ENCODE results near the gene DDX6. TPM values are rescaled to one million over a fixed set of nuclear protein-coding genes. Genes with fewer than 3 reads are reported as not detected.
A peak's percentile ranks its signal among the peaks of the same experiment; 100 is the strongest.

The DDX6 gene
- total RNA-seq, 1 donor from 2014 or later = 332 TPM

DNA sequence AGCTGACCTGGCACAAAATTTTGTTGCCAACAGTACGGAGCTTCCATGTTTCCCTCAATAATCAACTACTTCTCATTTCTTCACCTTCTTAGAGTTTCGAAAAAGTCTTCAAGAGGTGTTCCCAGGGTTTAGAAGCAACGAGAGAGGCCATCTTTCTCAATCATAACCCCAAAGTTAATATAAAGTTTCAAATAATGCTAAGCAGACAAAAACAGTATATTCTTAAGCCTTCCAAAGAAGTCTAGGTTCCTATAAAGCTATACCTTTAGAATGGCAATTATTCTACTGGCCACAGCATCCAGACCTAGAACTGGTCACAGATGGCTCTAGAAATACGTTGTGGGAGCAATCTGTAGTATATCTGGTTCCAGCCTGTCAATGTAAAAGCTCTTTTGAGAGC is 16.9 kb downstream of the DDX6 start:
- DNase-seq (ENCODE audit: low spot score) = no peak
- H3F3A ChIP-seq (ENCODE audit: low read depth) = peaks cover 27% of the 10 kb centered on the region
- peaks cover 24% of the 10 kb centered on the region for H3K4me1 ChIP-seq
- H3K4me1 Mint-ChIP-seq = peaks cover 20% of the 10 kb centered on the region
- H3K36me3 Mint-ChIP-seq = peaks cover 33% of the 10 kb centered on the region
- peaks cover 98% of the 10 kb centered on the region for H4K20me1 ChIP-seq (ENCODE audit: low read depth)
- H3K9me3 Mint-ChIP-seq = no peaks in the 10 kb centered on the region
- H3K36me3 ChIP-seq = peaks cover 15% of the 10 kb centered on the region
- H3K4me3 ChIP-seq = no peak overlapping the region
- peaks cover 100% of the 10 kb centered on the region for H3K79me2 ChIP-seq (ENCODE audit: low read depth)
- H3K27me3 Mint-ChIP-seq (ENCODE audit: insufficient read depth, low read depth) = peaks cover 6% of the 10 kb centered on the region
- H3K9me3 ChIP-seq (ENCODE audit: low read depth) = no peaks in the 10 kb centered on the region
- H3K4me2 ChIP-seq = no peak overlapping the region
- H3K27me3 ChIP-seq = no peaks in the 10 kb centered on the region
- TF ChIP-seq, protein P1, sequence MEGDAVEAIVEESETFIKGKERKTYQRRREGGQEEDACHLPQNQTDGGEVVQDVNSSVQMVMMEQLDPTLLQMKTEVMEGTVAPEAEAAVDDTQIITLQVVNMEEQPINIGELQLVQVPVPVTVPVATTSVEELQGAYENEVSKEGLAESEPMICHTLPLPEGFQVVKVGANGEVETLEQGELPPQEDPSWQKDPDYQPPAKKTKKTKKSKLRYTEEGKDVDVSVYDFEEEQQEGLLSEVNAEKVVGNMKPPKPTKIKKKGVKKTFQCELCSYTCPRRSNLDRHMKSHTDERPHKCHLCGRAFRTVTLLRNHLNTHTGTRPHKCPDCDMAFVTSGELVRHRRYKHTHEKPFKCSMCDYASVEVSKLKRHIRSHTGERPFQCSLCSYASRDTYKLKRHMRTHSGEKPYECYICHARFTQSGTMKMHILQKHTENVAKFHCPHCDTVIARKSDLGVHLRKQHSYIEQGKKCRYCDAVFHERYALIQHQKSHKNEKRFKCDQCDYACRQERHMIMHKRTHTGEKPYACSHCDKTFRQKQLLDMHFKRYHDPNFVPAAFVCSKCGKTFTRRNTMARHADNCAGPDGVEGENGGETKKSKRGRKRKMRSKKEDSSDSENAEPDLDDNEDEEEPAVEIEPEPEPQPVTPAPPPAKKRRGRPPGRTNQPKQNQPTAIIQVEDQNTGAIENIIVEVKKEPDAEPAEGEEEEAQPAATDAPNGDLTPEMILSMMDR (IDR thresholded peaks at IDR 0.05) = no peak
- TF ChIP-seq EZH2 (IDR thresholded peaks at IDR 0.05) (no peak), EZH2phosphoT487 (IDR thresholded peaks at IDR 0.05) (no peak)
- no peak overlapping the region for H3K9ac ChIP-seq
- no peak overlapping the region for H2AFZ ChIP-seq (replicated peaks)
- H3K4me3 Mint-ChIP-seq = no peak overlapping the region
- no peak overlapping the region for H3K27ac Mint-ChIP-seq
- H3K27ac ChIP-seq = no peak overlapping the region

DNA sequence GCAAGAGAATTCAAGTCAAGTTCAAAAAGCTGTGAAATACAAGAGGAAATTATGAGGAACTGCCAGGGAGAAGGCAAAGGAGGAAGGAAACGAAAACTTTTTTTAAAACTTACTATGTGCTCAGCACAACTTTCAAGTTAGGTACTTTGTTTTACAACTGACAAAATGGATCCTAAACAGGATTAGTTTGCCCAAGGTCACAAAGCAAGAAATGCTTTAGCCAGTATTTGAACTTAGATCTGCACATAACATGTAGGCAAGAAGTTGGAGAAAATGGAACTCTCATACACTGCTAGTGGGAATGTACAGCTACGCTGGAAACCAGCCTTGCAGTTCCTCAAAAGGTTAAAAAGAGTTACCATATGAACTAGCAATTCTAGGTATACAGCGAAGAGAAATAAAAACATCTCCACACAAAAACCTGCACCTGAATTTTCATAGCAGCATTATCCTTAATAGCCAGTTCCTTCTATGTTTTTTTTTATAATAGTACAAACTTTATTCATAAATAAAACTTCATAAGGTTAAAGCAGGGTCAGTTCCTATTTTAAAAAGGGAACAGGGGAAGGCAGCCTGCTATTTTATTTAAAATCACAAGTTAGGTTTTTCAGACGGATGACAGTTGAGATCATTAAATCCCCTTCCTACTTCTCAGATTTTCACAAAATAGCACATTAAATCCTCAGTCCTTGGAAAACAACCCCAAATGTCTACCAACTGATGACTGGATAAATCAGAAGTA is 19.2 kb downstream of the DDX6 start:
- DNase-seq (ENCODE audit: low spot score) = no peak
- no peak overlapping the region for H3K4me3 ChIP-seq
- H3K4me2 ChIP-seq = peak overlapping the region; percentile 8
- Mint-ChIP-seq H3K27me3 (ENCODE audit: insufficient read depth, low read depth) (peaks cover 2% of the 10 kb centered on the region), H3K27ac (no peak overlapping the region), H3K4me3 (no peak overlapping the region), H3K9me3 (no peaks in the 10 kb centered on the region), H3K4me1 (peaks cover 24% of the 10 kb centered on the region), H3K36me3 (peaks cover 27% of the 10 kb centered on the region)
- no peak overlapping the region for H2AFZ ChIP-seq (replicated peaks)
- peaks cover 100% of the 10 kb centered on the region for H3K79me2 ChIP-seq (ENCODE audit: low read depth)
- H3K27me3 ChIP-seq = no peaks in the 10 kb centered on the region
- peaks cover 24% of the 10 kb centered on the region for H3K4me1 ChIP-seq
- H3K27ac ChIP-seq = no peak overlapping the region
- no peak overlapping the region for H3K9ac ChIP-seq
- H3F3A ChIP-seq (ENCODE audit: low read depth) = peaks cover 35% of the 10 kb centered on the region
- no peak for TF ChIP-seq EZH2phosphoT487 (IDR thresholded peaks at IDR 0.05)
- TF ChIP-seq, protein P1 (IDR thresholded peaks at IDR 0.05) = no peak
- TF ChIP-seq EZH2 (IDR thresholded peaks at IDR 0.05) = no peak
- peaks cover 26% of the 10 kb centered on the region for H3K36me3 ChIP-seq
- H4K20me1 ChIP-seq (ENCODE audit: low read depth) = peaks cover 100% of the 10 kb centered on the region
- H3K9me3 ChIP-seq (ENCODE audit: low read depth) = no peaks in the 10 kb centered on the region

DNA sequence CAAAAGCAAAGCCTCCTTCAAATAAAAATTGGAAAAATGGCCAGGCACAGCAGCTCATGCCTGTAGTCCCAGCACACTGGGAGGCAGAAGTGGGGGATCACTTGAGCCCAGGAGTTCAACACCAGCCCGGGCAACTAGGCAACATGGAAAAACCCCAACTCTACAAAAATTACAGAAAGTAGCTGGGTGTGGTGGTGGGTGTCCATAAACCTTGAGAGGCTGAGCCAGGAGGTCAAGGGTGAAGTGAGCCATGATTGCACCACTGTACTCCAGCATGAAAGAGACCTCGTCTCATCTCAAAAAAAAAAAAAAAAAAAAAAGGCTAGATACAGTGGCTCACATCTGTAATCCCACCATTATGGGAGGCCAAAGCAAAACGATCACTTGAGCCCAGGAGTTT is 22.3 kb downstream of the DDX6 start:
- Mint-ChIP-seq H3K27ac (no peak overlapping the region), H3K4me1 (peaks cover 24% of the 10 kb centered on the region), H3K36me3 (peaks cover 19% of the 10 kb centered on the region), H3K4me3 (no peak overlapping the region), H3K9me3 (no peaks in the 10 kb centered on the region), H3K27me3 (ENCODE audit: insufficient read depth, low read depth) (peaks cover 2% of the 10 kb centered on the region)
- Histone ChIP-seq H3K79me2 (ENCODE audit: low read depth) (peaks cover 99% of the 10 kb centered on the region), H3K36me3 (peaks cover 26% of the 10 kb centered on the region), H3K4me1 (peaks cover 24% of the 10 kb centered on the region), H2AFZ (replicated peaks) (no peak overlapping the region), H3K9ac (no peak overlapping the region), H3K27ac (no peak overlapping the region), H3K9me3 (ENCODE audit: low read depth) (no peaks in the 10 kb centered on the region), H3K4me3 (no peak overlapping the region), H3F3A (ENCODE audit: low read depth) (peaks cover 33% of the 10 kb centered on the region), H3K4me2 (no peak overlapping the region), H3K27me3 (no peaks in the 10 kb centered on the region), H4K20me1 (ENCODE audit: low read depth) (peaks cover 88% of the 10 kb centered on the region)
- no peak for DNase-seq (ENCODE audit: low spot score)
- TF ChIP-seq EZH2 (IDR thresholded peaks at IDR 0.05) (no peak), EZH2phosphoT487 (IDR thresholded peaks at IDR 0.05) (no peak)
- TF ChIP-seq, protein P1 (IDR thresholded peaks at IDR 0.05) = no peak

All from neural progenitor cell (in vitro differentiated cells).